K562 (cell line): Measurements from ENCODE around the gene IL17RB. TPM values are rescaled to one million over a fixed set of nuclear protein-coding genes. Genes with fewer than 3 reads are reported as not detected.

Experiments used
- ATAC-seq: fragments of 200-7000 bp; cut with Tn5 transposase; 3 replicates; pipeline ENCODE4 v1.9.1; 2020; ENCODE audit warnings: moderate library complexity
- BruUV-seq: library from RNA; stranded (reverse); fragments of 400-500 nt; replicated peaks from 2 replicates; lab custom pipeline; 2021; lab: Mats Ljungman, UMichigan
- CTCF ChIA-PET: fragments of 300-600 bp; formaldehyde crosslinking; extraction: SDS; loops from one replicate; lab custom pipeline; 2021; ENCODE audit warnings: low intra/inter-chr PET ratio; lab: Yijun Ruan, JAX
- POLR2A ChIA-PET: fragments of 300-600, 350-650 bp; sonication (Branson Sonifier 250); formaldehyde crosslinking; extraction: SDS; loops from one replicate; lab custom pipeline; 2021; ENCODE audit warnings: antibody characterized with exemption, inconsistent platforms; lab: Yijun Ruan, JAX
- DNase-seq, 4 experiments: peaks; one replicate each; pipeline versions ENCODE4 v3.0.0 to v3.0.0-alpha.2; 2011 to 2018; ENCODE audit warnings: low spot score in 3 of 4, mixed read lengths in 3 of 4; ENCODE audit errors: extremely low read depth in 1 of 4
- FAIRE-seq: peaks from 2 replicates; lab custom pipeline; 2011; peaks lifted over from hg19 to GRCh38; lab: Jason Lieb, UNC
- H2AFZ ChIP-seq: 2 replicates; pipeline ENCODE4 v1.6.0; 2011; ENCODE audit warnings: low read depth, low read length, control low read depth, inconsistent platforms
- H3K27ac ChIP-seq: fragments of 200-600 bp; 3 replicates; pipeline ENCODE4 v1.8.0; 2011; ENCODE audit warnings: low read depth, mild to moderate bottlenecking, control low read depth, inconsistent platforms, low read length, moderate library complexity, mixed read lengths; ENCODE audit errors: extremely low read depth
- H3K27me3 ChIP-seq, 2 experiments: fragments of 300-600 bp in 1 of 2; 2 replicates in 1 of 2; 3 replicates in 1 of 2; pipeline versions ENCODE4 v1.6.0 to v1.8.0; 2011; ENCODE audit warnings: inconsistent platforms in 2 of 2, low read length in 2 of 2, mild to moderate bottlenecking in 1 of 2, mixed read lengths in 1 of 2, moderate library complexity in 1 of 2; ENCODE audit not compliant: control insufficient read depth in 2 of 2, insufficient read depth in 2 of 2
- H3K36me3 ChIP-seq: fragments of 300-600 bp; 3 replicates; pipeline ENCODE4 v1.8.0; 2011; ENCODE audit warnings: mild to moderate bottlenecking, low read length, inconsistent platforms; ENCODE audit not compliant: control insufficient read depth, insufficient read depth
- H3K4me1 ChIP-seq, 2 experiments: fragments of 200-600 bp in 1 of 2; replicated peaks in 1 of 2; 2 replicates in 1 of 2; 3 replicates in 1 of 2; pipeline versions ENCODE4 v1.5.1 to v1.8.0; 2011; ENCODE audit warnings: inconsistent platforms in 2 of 2, low read length in 2 of 2, mild to moderate bottlenecking in 1 of 2, mixed read lengths in 1 of 2, moderate library complexity in 1 of 2; ENCODE audit not compliant: control insufficient read depth in 2 of 2, insufficient read depth in 2 of 2
- H3K4me2 ChIP-seq: 2 replicates; pipeline ENCODE4 v1.6.1; 2011; ENCODE audit warnings: low read length, control low read depth, inconsistent platforms, mixed read lengths; ENCODE audit not compliant: insufficient read depth
- H3K4me3 ChIP-seq: fragments of 200-600 bp; sonication (generic), shearing (Covaris generic); 2 replicates; pipeline ENCODE4 v1.5.1; 2016; ENCODE audit warnings: control low read depth, inconsistent platforms
- H3K79me2 ChIP-seq: fragments of 200-600 bp; 3 replicates; pipeline ENCODE4 v1.8.0; 2011; ENCODE audit warnings: low read length, inconsistent platforms; ENCODE audit not compliant: control insufficient read depth, insufficient read depth
- H3K9ac ChIP-seq, 2 experiments: 2 replicates each; pipeline versions ENCODE4 v1.6.0 to v1.6.1; 2011; ENCODE audit warnings: low read depth in 2 of 2, low read length in 2 of 2, control low read depth in 1 of 2, inconsistent platforms in 1 of 2, mild to moderate bottlenecking in 1 of 2, mixed read lengths in 1 of 2; ENCODE audit not compliant: insufficient read depth in 1 of 2
- H3K9me1 ChIP-seq: one replicate; pipeline ENCODE4 v1.6.0; 2011; ENCODE audit warnings: inconsistent platforms, mild to moderate bottlenecking, low read length, moderate library complexity; ENCODE audit not compliant: control insufficient read depth, insufficient read depth
- H3K9me3 ChIP-seq: replicated peaks from 2 replicates; pipeline ENCODE4 v1.5.1; 2011; ENCODE audit warnings: low read depth, low read length, inconsistent platforms; ENCODE audit not compliant: control insufficient read depth, insufficient read depth
- H4K20me1 ChIP-seq: replicated peaks from 2 replicates; pipeline ENCODE4 v1.6.1; 2011; ENCODE audit warnings: low read length, inconsistent platforms, mixed read lengths; ENCODE audit not compliant: control insufficient read depth, insufficient read depth
- CBX1 ChIP-seq: sonication (generic); IDR thresholded peaks from 2 replicates; pipeline ENCODE4 v1.6.1; 2016; ENCODE audit warnings: antibody characterized with exemption, low read depth, mild to moderate bottlenecking
- CREBBP ChIP-seq: IDR thresholded peaks from one replicate; pipeline ENCODE4 v1.6.1; 2012; ENCODE audit warnings: low read depth, mild to moderate bottlenecking, control low read depth, inconsistent platforms, low read length
- ELF1 ChIP-seq: fragments of 200-800 bp; sonication (Bioruptor generic); IDR thresholded peaks from 2 replicates; pipeline ENCODE4 v1.6.1; 2016; ENCODE audit warnings: missing genetic modification characterization, missing compliant biosample characterization
- GABPB1 ChIP-seq: sonication (generic); formaldehyde crosslinking; IDR thresholded peaks from 2 replicates; pipeline ENCODE4 v1.8.0; 2022; ENCODE audit warnings: mild to moderate bottlenecking, missing genetic modification reagents
- LARP7 ChIP-seq: fragments of 450-650 bp; IDR thresholded peaks from 2 replicates; pipeline ENCODE4 v1.6.1; 2016
- RNF219 ChIP-seq: fragments of 250-450 bp; sonication (Bioruptor Pico); IDR thresholded peaks from 2 replicates; pipeline ENCODE4 v1.5.0; 2022; ENCODE audit warnings: mild to moderate bottlenecking
- SRSF9 ChIP-seq: fragments of 200-400 bp; formaldehyde crosslinking; IDR thresholded peaks from 2 replicates; pipeline ENCODE4 v1.6.1; 2017; ENCODE audit warnings: low read depth, low read length, borderline replicate concordance
- ZFP1 ChIP-seq: fragments of 450-650 bp; formaldehyde crosslinking; IDR thresholded peaks from 2 replicates; pipeline ENCODE4 v1.4.0; 2020; ENCODE audit warnings: mild to moderate bottlenecking, mixed read lengths
- ZNF280A ChIP-seq: fragments of 450-650 bp; IDR thresholded peaks from 2 replicates; pipeline ENCODE4 v1.6.1; 2018; ENCODE audit warnings: mild to moderate bottlenecking, low read depth; ENCODE audit not compliant: partially characterized antibody
- ZNF41 ChIP-seq: fragments of 250-450 bp; sonication (Bioruptor Pico); conservative IDR thresholded peaks from 2 replicates; pipeline ENCODE4 v1.4.0; 2020; ENCODE audit warnings: mild to moderate bottlenecking
- WGBS: fragments of 100-300 bp; shearing (Covaris generic); methylation state at CpG from one replicate; pipeline ENCODE4 v1.1.6; 2016; ENCODE audit warnings: low coverage, mixed read lengths; ENCODE audit not compliant: insufficient coverage; ENCODE audit errors: missing lambda C conversion rate; 5-methylcytosine and 5-hydroxymethylcytosine counted together
- in situ Hi-C: fragments of 300-500 bp; cut with MboI; formaldehyde crosslinking; loops from 4 replicates; pipeline ENCODE4 v1.15.0; 2018; ENCODE audit warnings: inconsistent platforms, mixed read lengths
- intact Hi-C: fragments of 100-400 bp; cut with micrococcal nuclease; formaldehyde crosslinking; loops from 2 replicates; pipeline ENCODE4 v1.14.2; 2022
- polyA plus RNA-seq, 8 experiments: library from polyadenylated mRNA; depleted of rRNA in 4 of 8; stranded (reverse) in 5 of 8; unstranded in 3 of 8; fragments of >200 nt; fragmentation: Nextera tagmentation in 2 of 8; fragmentation: Illumina TruSeq in 1 of 8; extraction: Ambion mirVana in 2 of 8; extraction: Trizol in 1 of 8; gene quantifications; 2 replicates each; pipeline versions ENCODE4 v1.2.1 to v1.2.3, GENCODE V29; 2011 to 2014; ENCODE audit warnings: inconsistent platforms in 1 of 8, missing spikeins in 1 of 8
- total RNA-seq, 7 experiments: library from RNA; depleted of rRNA in 6 of 7; stranded (reverse); fragments of >200 nt in 6 of 7; fragmentation: Illumina TruSeq in 2 of 7; extraction: Trizol in 2 of 7; gene quantifications; 2 replicates each; pipeline versions ENCODE4 v1.2.1 to v1.2.3, GENCODE V29; 2011 to 2021; ENCODE audit warnings: low replicate concordance in 1 of 7
- TF ChIP-seq, protein P1 (sequence below): sonication (generic); formaldehyde crosslinking; IDR thresholded peaks from 2 replicates; pipeline ENCODE4 v1.8.1; 2023; ENCODE audit warnings: missing genetic modification reagents, mild to moderate bottlenecking, borderline replicate concordance

IL17RB gene
- total and polyA plus RNA-seq, 9 of the 15 experiments (the other 6 are each of a cell fraction or from before 2014, with no cell fraction given): 1.1 to 4.1 (median 1.7) TPM

GRCh38 chr3:53845103-53845880, 1.1 kb upstream of the IL17RB start:
- CTCF ChIA-PET: no interaction called here
- H3K4me2 ChIP-seq: 0 out of 2 replicates have a peak overlapping the region, but pooled peaks have one; percentile 18
- DNase-seq: peak; percentile 22 to 31 (median 24)
- H3K9me1 ChIP-seq: no peaks in the 10 kb centered on the region
- intact Hi-C loops (no loop called here), in situ Hi-C loops (no loop called here)
- WGBS: 17% methylated on average over 20 of the region's 25 CpGs
- no peaks in the 10 kb centered on the region for H3K9me3 ChIP-seq
- H3K36me3 ChIP-seq: no peaks in the 10 kb centered on the region
- ATAC-seq: peak; percentile 57
- 0 out of 2 replicates have a peak overlapping the region, but pooled peaks have one; percentile 32 for H2AFZ ChIP-seq
- H4K20me1 ChIP-seq: no peaks in the 10 kb centered on the region
- no TSS peak for BruUV-seq
- POLR2A ChIA-PET: interaction anchor here (0.6 to 1.1 kb wide), 3 partner anchors 37 to 541 kb away, joined by 3 read pairs; partner anchors contain the start of gene SELENOK
- no peak for FAIRE-seq
- no peak overlapping the region for H3K27ac ChIP-seq
- H3K79me2 ChIP-seq: no peaks in the 10 kb centered on the region
- H3K4me3 ChIP-seq: peak overlapping the region; percentile 19; the same call in 1 of the 2 replicates
- peaks cover 0 to 13% of the 10 kb centered on the region in 2 experiments; a peak in 2 of 5 replicates for H3K4me1 ChIP-seq
- peak overlapping the region; percentile 14 to 71; a peak in 2 of 4 replicates for H3K9ac ChIP-seq
- H3K27me3 ChIP-seq: peaks cover 0 to 25% of the 10 kb centered on the region in 2 experiments; a peak in 2 of 5 replicates
- TF ChIP-seq RNF219 (CRISPR knock-in tag) (no peak), LARP7 (no peak), SRSF9 (no peak), CBX1 (no peak), GABPB1 (0 out of 2 replicates have a peak, but pooled peaks have one; percentile 16), ZNF41 (CRISPR knock-in tag) (no peak), ELF1 (no peak), ZFP1 (no peak), CREBBP (no peak), ZNF280A (no peak)
- TF ChIP-seq, protein P1, sequence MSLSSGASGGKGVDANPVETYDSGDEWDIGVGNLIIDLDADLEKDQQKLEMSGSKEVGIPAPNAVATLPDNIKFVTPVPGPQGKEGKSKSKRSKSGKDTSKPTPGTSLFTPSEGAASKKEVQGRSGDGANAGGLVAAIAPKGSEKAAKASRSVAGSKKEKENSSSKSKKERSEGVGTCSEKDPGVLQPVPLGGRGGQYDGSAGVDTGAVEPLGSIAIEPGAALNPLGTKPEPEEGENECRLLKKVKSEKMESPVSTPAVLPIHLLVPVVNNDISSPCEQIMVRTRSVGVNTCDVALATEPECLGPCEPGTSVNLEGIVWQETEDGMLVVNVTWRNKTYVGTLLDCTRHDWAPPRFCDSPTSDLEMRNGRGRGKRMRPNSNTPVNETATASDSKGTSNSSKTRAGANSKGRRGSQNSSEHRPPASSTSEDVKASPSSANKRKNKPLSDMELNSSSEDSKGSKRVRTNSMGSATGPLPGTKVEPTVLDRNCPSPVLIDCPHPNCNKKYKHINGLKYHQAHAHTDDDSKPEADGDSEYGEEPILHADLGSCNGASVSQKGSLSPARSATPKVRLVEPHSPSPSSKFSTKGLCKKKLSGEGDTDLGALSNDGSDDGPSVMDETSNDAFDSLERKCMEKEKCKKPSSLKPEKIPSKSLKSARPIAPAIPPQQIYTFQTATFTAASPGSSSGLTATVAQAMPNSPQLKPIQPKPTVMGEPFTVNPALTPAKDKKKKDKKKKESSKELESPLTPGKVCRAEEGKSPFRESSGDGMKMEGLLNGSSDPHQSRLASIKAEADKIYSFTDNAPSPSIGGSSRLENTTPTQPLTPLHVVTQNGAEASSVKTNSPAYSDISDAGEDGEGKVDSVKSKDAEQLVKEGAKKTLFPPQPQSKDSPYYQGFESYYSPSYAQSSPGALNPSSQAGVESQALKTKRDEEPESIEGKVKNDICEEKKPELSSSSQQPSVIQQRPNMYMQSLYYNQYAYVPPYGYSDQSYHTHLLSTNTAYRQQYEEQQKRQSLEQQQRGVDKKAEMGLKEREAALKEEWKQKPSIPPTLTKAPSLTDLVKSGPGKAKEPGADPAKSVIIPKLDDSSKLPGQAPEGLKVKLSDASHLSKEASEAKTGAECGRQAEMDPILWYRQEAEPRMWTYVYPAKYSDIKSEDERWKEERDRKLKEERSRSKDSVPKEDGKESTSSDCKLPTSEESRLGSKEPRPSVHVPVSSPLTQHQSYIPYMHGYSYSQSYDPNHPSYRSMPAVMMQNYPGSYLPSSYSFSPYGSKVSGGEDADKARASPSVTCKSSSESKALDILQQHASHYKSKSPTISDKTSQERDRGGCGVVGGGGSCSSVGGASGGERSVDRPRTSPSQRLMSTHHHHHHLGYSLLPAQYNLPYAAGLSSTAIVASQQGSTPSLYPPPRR (CRISPR knock-in tag): no peak
